Measurements from ENCODE around the gene CNTLN.
"Not testable (repeated sequence)": the region's sequence is repeated elsewhere in the genome, so short reads cannot be mapped to it uniquely, and the experiment has no call there.

Gene CNTLN

DNA sequence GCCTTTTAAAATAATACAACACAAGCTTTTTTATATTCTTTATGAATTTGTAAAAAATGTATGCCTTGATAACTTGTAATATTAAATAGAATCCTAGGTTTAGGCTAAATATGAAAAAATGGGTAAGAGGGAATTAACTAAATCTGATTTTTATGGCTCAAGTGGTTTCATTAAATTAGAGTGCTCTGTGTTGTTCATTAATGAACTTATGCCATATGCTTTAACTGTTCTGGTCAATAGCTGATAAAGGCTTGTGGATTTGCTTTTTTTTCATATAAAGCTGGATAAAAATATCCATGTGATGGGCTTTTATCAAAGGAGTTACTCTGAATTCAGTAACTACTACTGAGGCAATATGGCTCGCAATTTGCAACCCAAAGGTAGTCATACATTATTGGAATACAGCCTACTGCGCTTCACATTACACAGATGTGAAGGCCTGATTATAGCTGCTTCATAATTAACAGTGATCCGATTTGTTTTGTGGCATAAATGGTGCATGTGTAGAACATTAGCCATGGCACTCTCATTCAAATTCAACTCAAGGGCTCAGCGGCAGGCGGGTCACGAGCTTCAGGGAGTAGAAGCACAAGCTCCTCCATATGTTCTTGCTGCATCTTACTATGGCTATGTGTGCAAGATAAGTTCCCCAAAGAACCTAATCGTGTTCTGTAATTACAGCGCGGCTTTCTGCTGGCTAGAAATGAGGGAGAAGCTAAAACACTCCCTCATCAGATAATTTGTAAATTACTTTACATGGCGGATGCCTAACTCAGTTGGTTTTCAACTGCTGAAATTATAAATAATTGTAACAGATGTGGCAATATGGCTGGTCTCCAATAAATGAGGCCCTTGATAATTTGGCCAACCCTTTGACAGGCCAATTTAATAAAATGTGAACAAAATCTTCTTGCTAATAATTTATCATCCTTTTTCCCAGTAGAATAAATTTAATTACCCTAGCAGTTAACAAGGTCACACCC lies 188.3 kb downstream of the CNTLN start:
- DNase-seq = peak; percentile 30

DNA sequence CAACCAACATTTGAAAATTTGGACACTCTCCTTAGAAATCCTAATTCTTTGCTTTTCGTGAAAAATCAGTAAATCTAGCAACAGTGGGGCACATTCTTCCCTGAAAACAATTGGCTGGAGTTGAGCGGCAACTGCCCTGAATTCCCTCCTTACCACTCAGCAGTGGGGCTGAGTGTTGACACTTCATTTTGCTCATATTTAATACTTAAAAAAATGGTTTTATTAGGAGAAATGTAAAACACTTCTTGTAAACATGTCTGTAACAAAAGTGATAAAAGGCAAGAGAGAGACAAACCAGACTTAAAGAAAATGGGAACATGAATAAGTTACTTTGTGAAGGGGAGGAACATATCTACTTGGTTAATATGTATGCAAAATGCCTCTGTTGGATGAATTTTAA lies 193.5 kb downstream of the CNTLN start:
- DNase-seq = no peak

DNA sequence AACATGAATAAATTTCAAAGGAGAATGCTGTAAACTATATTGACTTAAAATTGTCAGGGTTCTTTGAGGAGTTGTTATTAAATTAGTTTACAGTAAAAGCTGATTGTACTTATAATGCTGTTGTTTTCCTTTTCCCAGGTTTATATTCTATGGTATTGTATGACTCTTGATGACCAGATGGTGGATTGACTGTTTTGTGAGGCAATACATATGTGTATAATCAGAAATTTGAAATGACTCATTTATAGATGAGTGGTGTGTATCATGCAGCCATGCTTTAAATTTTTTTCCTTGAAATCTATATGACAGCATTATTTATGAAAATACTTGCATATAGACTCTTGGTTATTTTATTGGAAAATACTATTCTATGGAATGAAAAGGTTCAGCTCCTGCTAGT lies 195.3 kb downstream of the CNTLN start:
- DNase-seq = no peak

DNA sequence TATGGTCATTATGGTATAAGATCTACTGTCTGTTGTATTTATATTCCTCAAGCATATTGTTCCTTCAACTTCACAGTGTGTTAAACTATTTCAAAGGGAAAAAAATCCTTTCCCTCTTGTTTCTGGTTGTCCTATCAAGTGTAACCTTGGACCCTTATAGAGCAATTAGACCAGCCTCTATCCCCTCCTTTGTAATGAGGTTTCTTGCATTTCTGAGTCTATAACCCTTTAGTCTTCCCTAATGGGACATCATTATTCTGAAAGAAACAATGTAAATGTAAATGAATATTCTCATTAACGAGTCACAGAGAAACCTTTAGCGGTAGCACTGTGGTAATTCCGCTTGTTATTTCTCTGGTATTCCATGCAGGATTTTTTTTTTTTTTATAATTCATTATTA lies 197.3 kb downstream of the CNTLN start:
- no peak for DNase-seq

DNA sequence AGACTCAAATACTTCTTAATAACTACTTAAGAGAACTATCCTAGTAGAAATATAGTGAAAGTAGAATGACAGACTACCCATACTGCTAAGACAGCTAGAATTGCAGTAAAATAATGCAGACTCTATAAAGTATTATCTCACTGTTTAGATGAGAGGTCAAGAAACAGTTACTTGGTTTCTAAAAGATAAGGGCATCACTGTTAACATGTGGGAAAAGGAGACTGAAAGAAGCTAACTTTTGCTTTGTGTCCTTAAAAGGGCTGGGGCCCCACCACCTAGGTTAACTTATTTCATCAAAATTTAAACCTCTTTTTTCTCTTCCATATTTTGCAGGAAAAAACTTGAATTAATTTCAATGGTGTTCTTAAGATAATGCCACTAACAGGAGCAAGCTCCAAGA lies 204.3 kb downstream of the CNTLN start:
- DNase-seq = no peak

DNA sequence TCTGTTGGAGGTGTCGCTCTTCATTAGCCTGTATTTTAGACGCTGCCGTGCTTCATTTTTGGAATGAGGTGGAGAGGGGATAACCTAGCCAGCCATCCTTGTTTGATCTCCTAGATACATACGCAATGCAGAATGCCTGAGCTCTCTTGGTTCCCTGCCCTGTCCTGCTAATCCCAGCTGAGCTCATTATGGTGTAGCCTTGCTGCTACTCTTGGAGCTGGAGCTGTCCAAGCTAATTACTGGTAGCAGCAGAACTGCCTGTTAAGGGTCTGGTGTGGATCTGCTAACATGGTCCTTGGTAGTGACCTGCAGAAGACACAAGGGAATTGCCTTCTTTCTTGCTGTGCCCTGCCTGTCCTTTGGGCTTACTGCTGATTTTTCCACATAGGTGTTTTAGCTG lies 207.9 kb downstream of the CNTLN start:
- no peak for DNase-seq

DNA sequence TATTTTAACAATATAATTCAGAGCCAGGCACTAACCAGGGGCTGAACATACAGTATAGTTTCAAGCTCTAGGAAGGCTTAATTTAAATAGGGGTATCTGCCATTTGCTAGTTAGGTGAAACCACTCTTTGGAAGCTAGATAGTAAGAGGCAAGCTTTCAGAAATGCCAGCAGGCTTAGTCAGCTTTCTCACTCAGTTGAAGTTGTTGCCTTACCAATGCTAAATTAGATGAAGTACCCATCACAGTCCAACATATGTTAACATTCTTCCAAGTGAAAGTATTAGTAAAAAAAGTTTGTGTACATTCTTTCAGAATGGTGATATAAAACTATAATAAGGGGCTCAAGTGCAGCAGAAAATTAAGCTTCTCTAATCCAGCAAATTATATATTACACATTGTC lies 215.0 kb downstream of the CNTLN start:
- DNase-seq = no peak

DNA sequence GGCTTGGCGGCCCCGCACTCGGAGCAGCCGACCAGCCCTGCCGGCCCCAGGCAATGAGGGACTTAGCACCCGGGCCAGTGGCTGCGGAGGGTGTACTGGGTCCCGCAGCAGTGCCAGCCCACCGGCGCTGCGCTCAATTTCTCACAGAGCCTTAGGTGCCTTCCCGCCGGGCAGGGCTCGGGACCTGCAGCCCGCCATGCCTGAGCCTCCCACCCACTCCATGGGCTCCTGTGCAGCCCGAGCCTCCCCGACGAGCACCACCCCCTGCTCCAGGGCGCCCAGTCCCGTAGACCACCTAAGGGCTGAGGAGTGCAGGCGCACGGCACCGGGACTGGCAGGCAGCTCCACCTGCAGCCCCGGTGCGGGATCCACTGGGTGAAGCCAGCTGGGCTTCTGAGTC lies 219.2 kb downstream of the CNTLN start:
- DNase-seq = not testable (repeated sequence)

DNA sequence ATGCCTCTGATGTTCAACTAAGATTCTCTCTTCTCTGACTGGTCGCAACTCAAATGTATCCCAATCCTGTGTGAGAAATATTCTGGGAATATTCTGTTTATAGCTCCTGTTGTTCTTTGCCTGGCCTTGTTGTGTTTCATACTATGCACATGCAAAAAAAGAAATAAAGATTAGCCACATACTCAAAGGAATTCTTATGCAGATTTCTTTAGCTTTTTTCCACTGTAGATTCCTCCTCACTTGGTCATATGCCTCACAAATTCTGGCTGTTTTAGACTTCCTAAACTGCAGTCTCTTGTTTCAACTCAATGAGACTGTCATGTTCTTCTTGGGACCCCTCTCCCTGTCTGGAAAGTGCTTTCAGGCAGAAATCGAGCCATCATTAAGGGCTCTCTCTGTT lies 226.5 kb downstream of the CNTLN start:
- DNase-seq = no peak

DNA sequence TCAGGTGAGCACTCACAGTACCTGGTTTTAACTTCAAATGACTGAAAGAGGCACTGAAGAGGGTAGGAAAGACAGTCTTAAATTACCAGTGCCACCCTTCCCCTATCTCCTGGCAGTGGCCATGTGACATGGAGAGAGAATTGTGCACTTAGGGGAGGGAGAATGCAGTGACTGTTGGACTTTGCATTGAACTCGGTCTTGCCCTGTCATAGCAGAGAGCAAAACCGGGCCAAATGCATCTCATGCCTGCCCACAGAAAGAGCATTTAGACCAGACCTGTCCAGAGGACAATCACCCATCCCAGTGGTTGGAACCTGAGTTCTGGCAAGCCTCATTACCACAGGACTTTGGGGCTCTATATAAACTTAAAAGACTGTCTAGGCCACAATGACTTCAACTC lies 232.2 kb downstream of the CNTLN start:
- DNase-seq = no peak

DNA sequence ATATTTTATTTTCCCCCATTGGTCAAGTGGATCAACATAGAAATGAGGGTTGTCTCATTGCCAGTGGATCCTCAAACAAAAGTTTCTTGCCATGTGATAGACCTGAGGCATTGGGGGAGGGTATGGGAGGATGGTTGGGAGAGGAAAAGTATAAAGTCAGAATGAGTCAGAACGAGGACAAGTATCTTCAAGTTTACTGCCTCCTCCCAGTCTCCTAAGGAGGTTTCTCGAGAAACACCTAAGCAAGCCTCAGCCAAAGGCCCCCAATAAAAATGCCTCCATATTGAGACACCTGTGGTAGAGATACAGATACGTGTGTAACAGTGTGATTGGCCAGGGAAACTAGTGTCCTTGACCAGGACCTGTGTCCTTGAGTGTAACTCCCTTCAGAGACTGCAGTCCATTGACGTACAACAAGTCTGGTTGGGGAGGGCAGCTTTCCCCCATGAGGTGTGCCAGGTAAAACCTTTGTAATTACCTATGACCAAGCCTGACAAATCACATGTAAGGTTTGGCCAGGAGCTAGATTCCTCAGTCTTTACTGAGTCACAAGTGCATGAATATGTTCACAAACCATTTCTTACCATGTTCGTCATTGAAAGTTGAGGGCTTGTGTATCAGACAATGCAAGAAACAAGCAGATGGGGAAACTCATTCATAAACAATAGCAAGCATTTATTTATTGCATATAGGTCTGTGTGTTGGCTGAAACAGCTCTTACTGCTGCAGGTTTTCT lies 245.5 kb downstream of the CNTLN start:
- DNase-seq = no peak

DNA sequence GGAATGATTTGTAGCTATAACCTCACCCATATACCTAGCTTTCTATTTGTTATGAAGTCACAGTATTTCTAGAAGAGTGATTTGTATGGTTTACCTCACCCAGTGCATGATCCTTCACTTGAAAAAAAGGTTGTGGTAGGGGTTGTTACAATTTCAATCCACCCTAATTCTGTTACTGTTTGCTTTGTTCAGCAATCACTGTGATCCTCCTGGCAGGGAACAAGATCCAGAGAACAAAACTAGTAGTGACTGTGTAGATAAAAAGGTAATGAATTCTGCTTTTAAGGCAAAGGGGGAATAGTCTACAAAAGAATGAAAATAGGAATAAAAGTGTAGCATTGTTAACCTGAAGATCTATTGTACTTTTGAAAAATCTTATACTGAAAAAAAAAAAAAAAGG lies 252.7 kb downstream of the CNTLN start:
- no peak for DNase-seq

DNA sequence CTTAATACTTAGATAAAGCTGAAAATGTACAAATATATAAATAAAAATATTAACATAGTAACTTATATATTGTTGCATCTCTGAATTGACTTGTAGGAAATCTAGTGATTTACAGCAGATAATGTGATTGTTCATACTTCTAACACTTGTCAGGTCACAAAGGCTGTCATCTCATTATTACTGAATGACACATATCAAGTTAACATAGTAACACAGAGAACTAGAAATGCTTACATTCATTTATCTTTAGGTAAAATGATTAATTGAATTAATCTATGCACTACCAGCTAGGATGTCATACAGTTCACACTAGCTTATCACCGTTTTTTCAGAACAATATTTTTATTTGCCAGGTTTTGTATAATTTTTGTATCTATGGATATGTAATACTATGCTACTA lies 254.2 kb downstream of the CNTLN start:
- DNase-seq = no peak

DNA sequence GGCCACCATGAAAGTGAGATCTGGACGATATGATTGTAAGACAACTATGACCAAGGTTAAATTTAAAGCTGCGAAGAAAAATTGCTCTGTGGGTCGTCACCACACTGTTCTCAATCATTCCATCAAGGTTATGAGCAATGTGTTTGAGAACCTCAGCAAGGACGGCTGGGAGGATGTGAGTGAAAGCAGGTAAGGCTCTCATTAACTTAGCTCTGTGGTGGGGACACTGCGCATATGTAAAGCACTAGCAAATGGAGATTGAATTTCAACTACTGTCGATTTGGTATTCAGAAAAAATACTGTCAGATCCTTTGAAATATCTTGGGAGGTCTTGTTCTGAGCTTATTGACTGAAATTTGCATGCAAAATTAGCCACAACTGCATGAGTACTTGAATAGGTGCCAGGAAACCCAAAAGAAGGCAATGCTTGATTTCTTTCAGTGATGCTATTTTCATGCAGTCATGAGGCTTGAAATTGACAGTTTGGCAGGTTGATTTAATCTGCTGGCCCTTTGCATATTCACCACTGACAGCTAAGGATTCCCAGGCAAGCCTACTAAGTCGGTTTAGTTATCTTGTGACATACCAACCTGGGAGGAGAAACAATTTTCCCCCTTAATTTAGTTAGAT lies 260.2 kb downstream of the CNTLN start:
- no peak for DNase-seq

DNA sequence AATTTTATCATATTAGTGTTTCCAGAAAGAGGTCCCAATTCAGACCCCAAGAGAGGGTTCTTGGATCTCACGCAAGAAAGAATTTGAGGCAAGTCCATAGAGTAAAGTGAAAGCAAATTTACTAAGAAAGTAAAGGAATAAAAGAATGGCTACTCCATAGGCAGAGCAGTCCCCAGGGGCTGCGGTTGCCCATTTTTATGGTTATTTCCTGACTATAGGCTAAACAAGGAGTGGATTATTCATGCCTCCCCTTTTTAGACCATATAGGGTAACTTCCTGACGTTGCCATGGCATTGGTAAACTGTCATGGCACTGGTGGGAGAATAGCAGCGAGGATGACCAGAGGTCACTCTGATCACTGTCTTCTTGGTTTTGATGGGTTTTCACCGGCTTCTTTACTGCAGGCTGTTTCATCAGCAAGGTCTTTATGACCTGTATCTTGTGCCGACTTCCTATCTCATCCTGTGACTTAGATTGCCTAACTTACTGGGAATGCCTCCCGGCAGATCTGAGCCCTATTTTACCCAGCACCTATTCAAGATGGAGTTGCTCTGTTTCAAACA lies 262.4 kb downstream of the CNTLN start:
- not testable (repeated sequence) for DNase-seq

DNA sequence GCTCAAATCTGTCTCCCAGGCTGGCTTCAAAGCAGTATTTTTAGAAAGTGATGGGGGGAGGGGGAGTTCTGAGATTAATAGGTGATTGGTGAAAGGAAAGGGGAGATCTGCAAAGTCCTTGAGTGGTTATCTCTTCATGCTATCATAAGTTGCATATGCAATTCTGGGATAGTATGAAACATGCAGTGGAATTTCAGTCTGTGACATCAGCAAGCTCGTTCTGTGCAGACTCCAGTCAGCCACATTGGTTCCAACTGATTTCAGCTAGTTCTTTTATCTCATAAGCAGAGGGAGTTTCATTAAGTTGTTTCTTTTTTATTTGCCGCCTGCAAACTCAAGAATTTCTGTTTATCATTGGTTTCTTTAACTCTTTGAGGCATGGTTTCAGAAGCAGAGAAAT lies 263.5 kb downstream of the CNTLN start:
- no peak for DNase-seq

DNA sequence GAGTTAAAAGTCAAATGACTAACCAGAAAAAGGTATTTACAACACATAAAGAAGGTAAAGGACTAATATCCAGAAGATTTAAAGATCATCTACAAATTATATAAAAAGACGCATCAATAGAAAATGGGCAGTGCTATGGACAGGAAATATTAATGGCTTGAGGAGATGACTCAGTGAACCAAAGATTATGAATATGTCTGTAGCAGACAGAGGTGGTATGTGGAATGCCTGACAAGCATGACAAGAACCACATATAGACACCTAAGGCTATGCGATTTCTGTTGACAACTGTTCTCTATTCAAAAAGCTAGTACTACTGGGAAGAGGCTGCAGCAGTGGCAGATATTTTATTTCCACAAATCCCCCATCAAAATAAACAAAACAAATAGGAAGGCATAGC lies 267.0 kb downstream of the CNTLN start:
- DNase-seq = no peak

DNA sequence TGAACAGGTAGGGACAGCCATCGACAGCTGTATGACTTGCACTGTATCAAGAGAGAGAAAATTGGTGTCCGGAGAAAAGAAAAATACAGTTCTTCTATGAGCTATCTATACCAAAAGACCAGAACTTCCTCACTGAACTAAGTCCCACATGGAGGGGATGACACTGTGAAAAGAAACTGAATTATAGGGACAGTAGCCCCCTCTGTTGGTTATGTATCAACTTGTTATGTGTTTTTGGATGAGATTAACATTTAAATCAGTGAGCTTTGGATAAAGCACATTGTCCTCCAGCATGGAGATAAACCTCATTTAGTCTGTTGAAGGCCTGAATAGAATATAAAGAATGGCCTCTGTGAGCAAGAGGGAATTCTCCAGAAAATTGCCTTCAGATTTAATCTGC lies 267.5 kb downstream of the CNTLN start:
- no peak for DNase-seq

DNA sequence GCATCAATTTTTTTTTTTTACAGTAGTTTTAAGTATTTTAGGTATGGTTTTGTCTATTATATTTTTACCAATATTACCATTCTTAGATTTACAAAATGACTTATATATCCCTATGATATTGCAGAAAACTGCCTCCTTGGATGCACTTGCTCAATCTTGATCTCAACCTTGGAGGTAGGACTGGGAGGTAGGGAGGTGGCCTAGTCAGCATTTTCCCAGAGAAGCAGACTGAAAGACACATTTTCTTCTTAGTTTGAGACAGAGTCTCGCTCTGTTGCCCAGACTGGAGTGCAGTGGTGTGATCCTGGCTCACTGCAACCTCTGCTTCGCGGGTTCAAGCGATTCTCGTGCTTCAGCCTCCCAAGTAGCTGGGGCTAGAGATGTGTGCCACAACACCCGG lies 268.7 kb downstream of the CNTLN start:
- no peak for DNase-seq

DNA sequence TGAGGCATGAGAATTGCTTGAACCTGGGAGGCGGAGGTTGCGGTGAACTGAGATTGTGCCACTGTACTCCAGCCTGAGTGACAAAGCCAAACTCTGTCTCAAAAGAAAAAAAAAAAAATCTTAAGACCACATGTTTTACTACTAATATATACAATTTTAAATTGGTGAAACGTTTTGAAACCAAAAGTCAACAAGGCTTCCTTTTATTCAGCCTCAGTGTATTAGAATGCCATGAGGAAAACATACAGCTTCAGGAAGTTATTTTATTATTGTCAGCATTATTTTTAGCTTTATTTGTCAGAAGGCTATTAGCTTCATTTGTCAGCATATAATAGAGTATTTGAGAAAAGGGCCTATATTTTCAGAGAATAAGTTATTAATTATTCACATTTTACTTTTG lies 280.1 kb downstream of the CNTLN start:
- no peak for DNase-seq

DNA sequence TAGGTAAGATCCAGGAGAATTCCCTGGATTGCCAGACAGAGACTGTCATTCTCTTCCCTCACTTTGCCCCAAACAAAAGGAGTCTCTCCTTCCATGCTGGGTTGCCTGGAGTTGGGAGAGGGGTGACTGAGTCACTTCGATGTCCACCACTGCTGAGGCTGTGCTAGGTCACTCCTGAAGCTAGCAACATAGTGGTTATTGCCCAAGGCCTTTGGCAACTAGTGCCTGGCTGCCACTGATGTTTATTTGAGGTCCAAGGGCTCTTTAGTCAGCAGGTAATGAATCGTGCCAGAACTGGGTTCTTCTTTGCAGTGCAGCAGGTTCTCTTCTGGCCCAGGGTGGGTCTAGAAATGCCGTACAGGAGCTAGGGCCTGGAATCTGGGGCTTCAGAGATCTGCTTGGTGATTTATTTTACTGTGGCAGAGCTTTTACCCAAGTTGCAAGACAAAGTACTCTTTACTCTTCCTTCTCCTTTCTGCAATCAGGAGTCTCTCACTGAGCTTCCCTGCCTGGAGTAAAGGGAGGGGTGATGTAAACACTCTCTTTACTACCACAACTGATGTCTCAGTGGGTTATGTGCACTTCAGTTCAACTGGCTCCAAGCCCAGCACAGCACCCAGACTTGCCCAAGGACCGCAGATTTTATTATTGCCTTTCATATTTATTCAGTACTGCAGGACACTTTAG lies 288.3 kb downstream of the CNTLN start:
- DNase-seq = no peak

DNA sequence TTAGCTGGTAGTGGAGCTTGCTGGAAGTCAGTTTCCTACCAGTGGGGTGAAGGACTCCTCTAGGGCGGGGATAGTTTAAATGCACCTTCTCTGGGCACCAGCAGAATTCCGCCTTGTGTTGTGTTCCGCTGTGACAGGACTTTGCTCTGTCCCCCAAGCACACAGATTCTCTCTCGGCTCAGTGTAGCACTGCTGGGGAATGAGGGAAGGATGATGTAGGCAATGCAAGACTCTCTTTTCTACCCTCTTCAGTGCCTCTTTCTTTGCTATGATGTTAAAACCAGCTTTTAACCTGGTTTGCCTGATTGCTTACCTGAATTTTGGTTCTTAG lies 288.8 kb downstream of the CNTLN start:
- no peak for DNase-seq

DNA sequence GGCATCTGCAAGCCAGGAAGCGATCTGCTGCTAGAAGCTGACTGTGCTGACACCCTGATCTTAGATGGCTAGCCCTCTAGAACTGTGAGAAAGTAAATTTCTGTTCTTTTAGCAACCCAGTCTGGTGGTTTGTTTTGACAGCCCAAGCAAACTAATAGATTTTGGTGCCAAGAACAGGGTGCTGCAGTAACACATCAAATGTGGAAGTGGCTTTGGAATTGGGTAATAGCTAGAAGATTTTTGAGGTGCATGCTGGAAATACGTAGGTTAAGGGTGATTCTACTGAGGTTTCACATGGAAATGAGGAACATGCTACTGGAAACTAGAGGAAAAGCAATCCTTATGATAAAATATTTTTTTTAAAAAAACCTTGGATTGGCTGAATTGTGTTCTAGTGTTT lies 290.5 kb downstream of the CNTLN start:
- DNase-seq = no peak

Measured in NCI-H2171 (cell line).